Measurements from ENCODE around the gene TRIM23. TPM values are rescaled to one million over a fixed set of nuclear protein-coding genes. Genes with fewer than 3 reads are reported as not detected.
"Not testable (repeated sequence)": the region's sequence is repeated elsewhere in the genome, so short reads cannot be mapped to it uniquely, and the experiment has no call there.

TRIM23 gene
- 20.3 TPM for total RNA-seq
- long read RNA-seq, full-length matches to known transcripts: 47 of 58 reads
- long read RNA-seq, partial matches to known transcripts: 7 of 58 reads
- long read RNA-seq, other reads (novel, unspliced or antisense): 4 of 58 reads

- intact Hi-C loops (cut with micrococcal nuclease): no loop called here
- DNase-seq (peak; percentile 94), ATAC-seq (peak; percentile 98)
Observed at GRCh38 chr5:65624025-65624570, at the start of gene TRIM23. TSS of gene TRIM23 (minus strand) at chr5:65624333. CDS start at chr5:65624274, 59 bp downstream.

DNA sequence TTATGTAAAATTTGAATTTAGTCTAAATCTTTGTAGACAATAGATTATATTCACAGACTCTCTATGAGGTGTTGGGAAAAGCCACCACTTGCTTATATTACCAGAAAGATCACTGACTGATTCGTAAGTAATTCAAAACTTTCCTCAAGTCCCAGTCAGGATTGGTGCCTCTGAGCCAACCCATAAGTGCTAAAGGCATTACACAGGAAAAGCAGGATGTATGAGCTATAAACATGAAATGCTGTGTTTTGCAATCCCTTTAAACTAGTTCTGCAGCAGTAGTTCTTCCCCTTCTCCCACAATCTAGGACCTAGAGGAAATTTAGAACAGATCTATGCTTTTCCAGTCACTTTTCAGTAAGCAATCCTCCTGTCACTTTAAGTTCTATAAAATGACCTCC lies 48.7 kb upstream of the TRIM23 start:
- ATAC-seq: no peak
- DNase-seq: no peak
- intact Hi-C loops (cut with micrococcal nuclease): no loop called here

GRCh38 chr5:65668696-65669095 lies 44.6 kb upstream of the TRIM23 start:
- no peak for DNase-seq
- intact Hi-C loops (cut with micrococcal nuclease): no loop called here
- ATAC-seq: no peak

- DNase-seq (no peak), ATAC-seq (peak; percentile 63)
- intact Hi-C loops (cut with micrococcal nuclease): no loop called here
Observed at GRCh38 chr5:65663804-65664521, 39.8 kb upstream of the TRIM23 start.

- no peak for DNase-seq
- intact Hi-C loops (cut with micrococcal nuclease): no loop called here
- ATAC-seq: no peak
Observed at GRCh38 chr5:65654713-65655112, 30.6 kb upstream of the TRIM23 start.

- ATAC-seq: no peak
- intact Hi-C loops (cut with micrococcal nuclease): no loop called here
- no peak for DNase-seq
Observed at GRCh38 chr5:65651144-65651543, 27.0 kb upstream of the TRIM23 start.

GRCh38 chr5:65647941-65648340 lies 23.8 kb upstream of the TRIM23 start:
- intact Hi-C loops (cut with micrococcal nuclease): no loop called here

DNA sequence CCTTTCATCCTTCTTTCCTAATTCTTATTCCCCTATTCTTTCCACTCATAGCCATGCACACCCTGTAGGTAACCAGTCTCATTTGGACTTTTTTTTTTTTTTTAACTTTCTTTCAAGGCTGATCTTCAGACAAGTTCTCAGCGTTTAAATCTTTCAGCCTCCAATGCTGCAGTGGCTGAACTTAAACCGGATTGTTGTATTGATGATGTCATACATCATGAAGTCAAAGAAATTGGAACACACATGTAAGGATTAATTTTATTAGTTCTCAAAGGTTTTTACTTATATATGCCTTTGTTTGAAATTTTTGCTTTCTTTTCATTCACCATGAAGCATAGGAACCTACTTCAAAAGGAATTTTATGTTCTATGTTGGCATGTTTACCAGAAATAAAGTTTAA lies 22.8 kb upstream of the TRIM23 start:
- ATAC-seq (no peak), DNase-seq (no peak)
- intact Hi-C loops (cut with micrococcal nuclease): no loop called here

More at GRCh38 chr5:65647941-65648340, 23.8 kb upstream of the TRIM23 start:
- ATAC-seq (no peak), DNase-seq (no peak)

GRCh38 chr5:65640240-65640639 lies 16.1 kb upstream of the TRIM23 start:
- DNase-seq (no peak), ATAC-seq (no peak)
- intact Hi-C loops (cut with micrococcal nuclease): no loop called here

DNA sequence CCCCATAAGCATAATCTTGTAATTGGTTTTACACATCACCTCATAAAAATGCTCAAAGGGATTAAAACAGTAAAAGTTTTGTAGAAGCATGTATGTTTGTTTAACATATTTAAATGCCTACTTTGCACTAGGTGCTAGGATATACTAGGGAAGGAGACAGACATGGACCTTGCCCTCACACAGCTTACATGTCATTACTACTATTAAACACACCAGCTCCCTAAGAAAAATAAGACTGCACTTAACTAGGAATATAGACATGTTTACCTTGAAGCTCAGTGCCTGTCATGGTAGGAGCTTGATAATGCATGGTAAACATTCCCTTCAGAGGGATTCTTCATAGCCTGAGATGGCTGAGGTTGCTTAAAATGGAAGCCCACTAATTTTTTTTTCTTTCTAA lies 6.8 kb upstream of the TRIM23 start:
- no peak for DNase-seq
- intact Hi-C loops (cut with micrococcal nuclease): no loop called here
- no peak for ATAC-seq

DNA sequence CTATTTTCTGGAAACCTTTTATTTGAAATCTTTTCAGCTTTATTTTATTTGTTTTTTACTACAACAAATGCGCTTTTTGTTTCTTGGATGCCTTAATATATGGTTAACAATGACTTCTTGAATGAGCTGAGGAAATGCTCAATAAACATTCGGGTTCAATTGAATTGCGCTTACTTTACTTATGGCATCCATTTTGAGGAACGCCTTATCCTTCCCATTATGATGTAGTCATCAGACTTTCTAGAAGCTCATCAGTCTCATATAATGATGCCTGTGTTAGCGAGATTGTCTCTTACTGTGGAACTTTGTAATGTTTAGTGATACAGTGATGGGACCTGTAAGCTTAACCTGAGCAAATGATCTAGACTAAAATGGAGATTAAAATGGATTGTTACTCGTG lies 1.6 kb upstream of the TRIM23 start:
- DNase-seq (no peak), ATAC-seq (no peak)
- intact Hi-C loops (cut with micrococcal nuclease): no loop called here

DNA sequence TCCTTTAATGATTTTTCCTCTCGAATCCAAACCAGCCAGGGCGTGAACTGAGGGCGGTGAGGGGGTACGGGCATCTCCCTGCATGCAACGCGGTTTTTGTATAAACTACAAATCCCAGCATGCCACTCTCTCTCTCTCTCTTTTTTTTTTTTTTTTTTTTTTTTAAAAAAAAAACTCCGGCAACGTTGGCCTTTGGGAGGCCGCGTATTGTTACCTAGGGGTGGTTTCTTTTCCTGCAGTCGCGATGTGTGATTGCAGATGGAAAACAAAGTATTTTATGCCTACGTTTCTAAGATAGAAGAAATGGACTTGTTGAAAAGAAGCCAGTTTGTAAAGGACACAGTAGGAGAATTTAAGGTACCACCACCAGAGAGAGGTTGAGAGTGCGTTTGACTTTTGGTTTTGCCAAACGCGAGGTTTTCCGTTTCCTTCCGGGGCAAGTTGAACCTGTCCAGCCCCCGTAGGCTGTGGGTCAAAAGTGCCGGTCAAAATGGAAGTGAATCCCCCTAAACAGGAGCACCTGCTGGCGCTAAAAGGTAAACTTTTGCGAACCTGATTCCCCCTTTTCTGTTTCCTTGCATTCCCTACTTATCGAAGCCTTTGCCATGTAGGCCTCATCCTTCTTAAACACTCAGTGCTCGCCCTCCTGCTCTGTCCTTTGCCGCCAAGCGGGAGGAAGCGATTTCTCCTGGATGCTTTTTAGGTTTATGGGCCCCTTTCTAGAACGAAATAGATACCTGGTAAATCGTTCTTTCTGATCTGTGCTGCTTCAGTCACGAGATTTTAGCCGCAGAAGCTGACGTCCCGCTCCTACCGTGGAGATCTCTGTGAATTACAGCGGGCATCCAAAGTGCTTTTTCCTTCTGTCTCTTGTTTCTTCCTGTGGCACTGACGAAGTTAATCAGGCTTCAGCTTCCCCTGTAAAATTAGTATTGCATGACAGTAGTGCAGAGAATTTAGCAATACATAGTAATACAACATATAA lies 730 bp upstream of the TRIM23 start, which contains the start of the genes SHLD3 and TRAPPC13:
SHLD3 (plus strand) TSS at position 457 of the 985 bp plus-strand sequence. CDS start 4,561 bp downstream, outside the sequence.
TRAPPC13 (plus strand) TSS at position 457 of the 985 bp plus-strand sequence; CDS start at position 491, 34 bp downstream.
- DNase-seq (peak; percentile 70), ATAC-seq (peak; percentile 92)
- intact Hi-C loops (cut with micrococcal nuclease): no loop called here

DNA sequence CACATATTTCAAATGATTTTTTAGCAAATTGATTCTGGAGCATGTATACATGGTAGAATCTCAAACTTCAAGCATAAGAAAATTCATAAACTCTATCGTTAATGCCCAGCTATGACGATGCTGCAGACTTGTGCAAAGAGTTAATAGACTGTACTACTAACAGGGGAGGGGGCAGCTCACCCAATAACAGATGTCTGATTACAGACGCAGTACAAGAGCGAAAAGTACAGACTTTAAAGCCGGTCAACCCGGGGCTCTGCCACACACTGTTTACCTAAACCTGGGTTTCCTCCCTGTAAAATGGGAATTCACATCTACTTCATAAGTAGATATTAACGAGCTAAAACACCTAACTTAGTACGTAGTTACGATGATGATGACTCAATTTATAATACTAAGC lies 651 bp downstream of the TRIM23 start:
- intact Hi-C loops (cut with micrococcal nuclease): no loop called here
- ATAC-seq (no peak), DNase-seq (no peak)

DNA sequence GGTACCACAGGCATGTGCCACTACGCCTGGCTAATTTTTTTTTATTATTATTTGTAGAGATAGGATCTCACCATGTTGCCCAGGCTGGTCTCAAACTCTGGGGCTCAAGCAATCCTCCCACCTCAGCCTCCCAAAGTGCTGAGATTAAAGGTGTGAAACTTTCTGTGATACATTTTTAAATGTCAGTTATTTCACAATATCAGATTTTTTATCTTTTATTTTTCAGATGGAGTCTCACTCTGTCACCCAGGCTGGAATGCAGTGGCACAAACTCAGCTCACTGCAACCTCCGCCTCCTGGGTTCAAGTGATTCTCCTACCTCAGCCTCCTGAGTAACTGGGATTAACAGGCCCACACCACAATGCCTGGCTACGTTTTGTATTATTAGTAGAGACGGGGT lies 2.2 kb downstream of the TRIM23 start:
- intact Hi-C loops (cut with micrococcal nuclease); DNase-seq; ATAC-seq: not testable (repeated sequence)

DNA sequence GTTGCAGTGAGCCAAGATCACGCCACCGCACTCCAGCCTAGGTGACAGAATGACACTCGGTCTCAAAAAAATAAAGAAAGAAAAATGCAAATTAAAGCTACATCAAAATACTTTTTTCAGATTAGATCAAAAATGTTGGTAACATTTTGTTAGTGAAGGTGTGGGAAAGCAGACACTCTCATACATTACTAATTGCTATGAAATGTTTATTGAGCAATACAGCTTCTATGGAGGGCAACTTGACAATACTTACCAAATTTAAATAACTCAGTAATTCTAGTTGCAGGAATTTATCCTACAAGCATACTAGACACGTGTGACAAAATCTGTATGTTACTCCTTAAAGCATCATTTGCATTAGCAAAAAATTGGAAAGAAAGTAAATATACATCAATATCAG lies 4.1 kb downstream of the TRIM23 start:
- DNase-seq (no peak), ATAC-seq (no peak)
- intact Hi-C loops (cut with micrococcal nuclease): no loop called here

GRCh38 chr5:65612298-65612907 lies 11.7 kb downstream of the TRIM23 start:
- no peak for ATAC-seq
- intact Hi-C loops (cut with micrococcal nuclease): no loop called here

DNA sequence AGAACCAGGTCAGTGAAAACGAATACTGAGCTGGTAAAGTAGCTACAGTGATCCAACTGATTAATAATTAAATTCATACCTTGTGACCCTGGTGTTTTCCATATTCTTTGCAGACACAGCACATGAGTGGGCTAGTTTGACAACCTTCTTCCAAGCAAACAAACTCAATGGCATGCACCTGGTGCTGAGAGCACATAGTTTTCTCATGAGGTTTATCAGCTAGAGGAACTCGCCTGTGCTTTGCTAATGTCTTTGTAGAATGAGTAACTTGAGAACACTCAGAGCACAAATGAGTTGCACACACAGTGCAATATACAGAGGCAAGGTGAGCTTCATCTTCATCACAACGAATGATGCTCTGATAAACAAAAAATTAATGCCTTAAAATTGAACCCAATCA lies 12.6 kb downstream of the TRIM23 start:
- intact Hi-C loops (cut with micrococcal nuclease): no loop called here
- ATAC-seq: peak; percentile 25
- no peak for DNase-seq

More at GRCh38 chr5:65612298-65612907, 11.7 kb downstream of the TRIM23 start:
- DNase-seq: no peak

- DNase-seq; ATAC-seq; intact Hi-C loops (cut with micrococcal nuclease): not testable (repeated sequence)
Observed at GRCh38 chr5:65601761-65602160, 22.4 kb downstream of the TRIM23 start.

DNA sequence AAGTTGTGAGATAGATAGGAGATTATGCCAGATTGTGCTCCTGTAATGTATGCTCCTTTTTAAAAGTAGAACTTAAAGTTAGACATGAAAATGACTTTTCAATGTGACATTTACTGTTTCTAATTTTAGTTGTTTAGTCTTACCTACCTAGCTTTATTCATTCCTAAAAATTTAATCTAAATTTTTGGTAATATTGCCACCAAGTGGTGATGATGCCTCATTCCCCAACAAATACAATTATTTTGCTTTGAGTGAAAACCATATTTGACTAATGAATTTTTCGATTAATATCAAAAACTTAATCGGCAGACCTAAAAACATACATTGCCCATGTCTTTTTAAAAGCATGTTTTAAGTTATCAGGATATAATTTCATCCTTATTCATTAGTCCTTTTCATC lies 35.4 kb downstream of the TRIM23 start:
- DNase-seq: no peak
- intact Hi-C loops (cut with micrococcal nuclease): no loop called here

More for the DNA sequence above, 35.4 kb downstream of the TRIM23 start:
- no peak for ATAC-seq
